Measurements from ENCODE around the gene NSF. TPM values are rescaled to one million over a fixed set of nuclear protein-coding genes. Genes with fewer than 3 reads are reported as not detected.
A peak's percentile ranks its signal among the peaks of the same experiment; 100 is the strongest.
"Not testable (repeated sequence)": the region's sequence is repeated elsewhere in the genome, so short reads cannot be mapped to it uniquely, and the experiment has no call there.

The NSF gene
- total and polyA plus RNA-seq, 10 of the 15 experiments (the other 5 are each of a cell fraction or from before 2014, with no cell fraction given): 6.8 to 25.6 (median 16.8) TPM

GRCh38 chr17:46768540-46768870 is 178.0 kb downstream of the NSF start (continued):
- TF ChIP-seq SUPT20H (IDR thresholded peaks at IDR 0.05; ENCODE audit: borderline replicate concordance, control insufficient read depth, low read depth, low read length) (no peak), LARP7 (IDR thresholded peaks at IDR 0.05) (no peak)

GRCh38 chr17:46768896-46769295 is 178.4 kb downstream of the NSF start:
- POLR2A ChIA-PET; H3K4me3 ChIP-seq; H3K9me3 ChIP-seq (replicated peaks; ENCODE audit: control insufficient read depth, insufficient read depth, low read length); BruUV-seq (replicated peaks); DNase-seq (ENCODE audit: low read depth, low spot score); ATAC-seq; H3K4me2 ChIP-seq (ENCODE audit: control insufficient read depth, insufficient read depth); CTCF ChIA-PET; H3K4me1 ChIP-seq (ENCODE audit: control insufficient read depth, insufficient read depth, low read length); H3K79me2 ChIP-seq (ENCODE audit: control insufficient read depth, insufficient read depth, low read length); FAIRE-seq; H3K9ac ChIP-seq (ENCODE audit: control insufficient read depth, insufficient read depth, low read length); H3K36me3 ChIP-seq (ENCODE audit: control insufficient read depth in 2 of 2, insufficient read depth in 2 of 2, low read length in 1 of 2); SMC1A ChIA-PET (ENCODE audit: uncharacterized antibody, unreplicated experiment); in situ Hi-C loops (cut with MboI); RAD21 ChIA-PET (ENCODE audit: unreplicated experiment); H4K20me1 ChIP-seq (ENCODE audit: control insufficient read depth, insufficient read depth); H2AFZ ChIP-seq (ENCODE audit: control insufficient read depth, low read depth, low read length); intact Hi-C loops (cut with micrococcal nuclease; ENCODE audit: unreplicated experiment); H3K27ac ChIP-seq (ENCODE audit: control insufficient read depth, insufficient read depth): not testable (repeated sequence)
- peaks cover 10 to 14% of the 10 kb centered on the region in 2 experiments; a peak in 3 of 4 replicates for H3K27me3 ChIP-seq (replicated peaks in 1 of 2; ENCODE audit: control insufficient read depth in 2 of 2, insufficient read depth in 2 of 2, low read length in 1 of 2)
- WGBS (ENCODE audit: insufficient coverage, insufficient replicate concordance, low lambda C conversion rate, missing lambda C conversion rate): 83% methylated on average over 14 of the region's 14 CpGs

DNA sequence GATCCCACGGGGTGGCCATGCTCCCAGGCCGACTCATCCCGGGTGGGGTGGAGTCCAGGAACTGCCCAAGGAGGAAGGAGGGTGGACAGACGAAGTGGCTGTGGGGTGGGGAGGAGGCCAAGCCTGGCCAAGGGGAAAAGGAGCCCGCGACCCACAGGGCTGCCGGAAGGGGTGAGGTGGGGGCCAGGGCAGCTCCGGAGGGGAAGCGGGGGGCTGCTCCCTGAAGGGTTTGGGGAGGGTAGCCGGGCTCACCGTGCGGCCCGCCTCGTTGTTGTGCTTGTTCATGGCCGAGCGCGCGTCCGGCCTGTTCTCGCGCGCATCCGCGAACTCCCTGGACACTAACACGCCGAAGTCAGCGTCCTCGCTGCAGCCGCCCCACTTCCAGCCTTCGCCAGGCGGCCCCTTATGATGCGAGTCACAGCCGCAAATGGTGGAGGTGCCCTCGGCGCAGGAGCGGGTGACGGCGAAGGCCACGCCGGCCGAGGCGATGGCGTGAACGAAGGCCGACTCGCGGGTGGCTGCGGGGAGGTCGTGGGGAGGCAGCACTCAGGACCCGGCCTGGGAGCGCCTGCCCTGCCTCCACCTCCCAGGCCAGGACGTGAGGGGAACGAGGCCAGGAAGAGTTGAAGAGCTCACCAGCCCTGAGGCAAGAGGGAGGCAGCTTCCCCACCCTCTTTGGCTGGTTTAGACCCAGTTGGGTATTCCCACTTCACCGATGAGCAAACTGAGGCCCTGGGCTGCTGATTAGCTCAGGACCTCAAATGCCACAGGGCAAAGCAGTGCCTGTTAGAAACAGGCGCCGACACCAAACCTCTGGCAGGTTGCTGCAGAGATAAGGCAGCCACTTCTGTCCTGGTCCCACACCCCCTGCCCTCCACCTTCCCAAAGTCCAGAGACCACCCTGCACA is 179.3 kb downstream of the NSF start:
- ChIA-PET CTCF (no interaction called here), RAD21 (ENCODE audit: unreplicated experiment) (no interaction called here), SMC1A (ENCODE audit: uncharacterized antibody, unreplicated experiment) (no interaction called here), POLR2A (no interaction called here)
- 54% methylated on average over 51 of the region's 56 CpGs for WGBS (ENCODE audit: insufficient coverage, insufficient replicate concordance, low lambda C conversion rate, missing lambda C conversion rate)
- no peaks in the 10 kb centered on the region for H3K79me2 ChIP-seq (ENCODE audit: control insufficient read depth, insufficient read depth, low read length)
- H3K4me2 ChIP-seq (ENCODE audit: control insufficient read depth, insufficient read depth): 0 out of 2 replicates have a peak overlapping the region, but pooled peaks have one; percentile 42
- H3K9me3 ChIP-seq (replicated peaks; ENCODE audit: control insufficient read depth, insufficient read depth, low read length): no peaks in the 10 kb centered on the region
- BruUV-seq (replicated peaks): no TSS peak
- H3K36me3 ChIP-seq (ENCODE audit: control insufficient read depth in 2 of 2, insufficient read depth in 2 of 2, low read length in 1 of 2): no peaks in the 10 kb centered on the region
- peaks cover 10 to 14% of the 10 kb centered on the region in 2 experiments; a peak in 3 of 4 replicates for H3K27me3 ChIP-seq (replicated peaks in 1 of 2; ENCODE audit: control insufficient read depth in 2 of 2, insufficient read depth in 2 of 2, low read length in 1 of 2)
- FAIRE-seq: no peak
- intact Hi-C loops (cut with micrococcal nuclease; ENCODE audit: unreplicated experiment): loop anchor here (10.0 kb wide), 1 partner anchor 75 kb away; no protein-coding TSS in a partner anchor
- H3K9ac ChIP-seq (ENCODE audit: control insufficient read depth, insufficient read depth, low read length): no peak overlapping the region
- in situ Hi-C loops (cut with MboI): no loop called here
- H3K4me1 ChIP-seq (ENCODE audit: control insufficient read depth, insufficient read depth, low read length): 0 out of 2 replicates have a peak, but pooled peaks cover 4% of the 10 kb centered on the region
- H3K4me3 ChIP-seq: no peak overlapping the region
- H3K27ac ChIP-seq (ENCODE audit: control insufficient read depth, insufficient read depth): no peak overlapping the region
- no peak for DNase-seq (ENCODE audit: low read depth, low spot score)
- no peaks in the 10 kb centered on the region for H4K20me1 ChIP-seq (ENCODE audit: control insufficient read depth, insufficient read depth)
- H2AFZ ChIP-seq (ENCODE audit: control insufficient read depth, low read depth, low read length): no peak overlapping the region
- no peak for ATAC-seq
- TF ChIP-seq ZNF384 (IDR thresholded peaks at IDR 0.05; ENCODE audit: borderline replicate concordance, low read depth, low read length): no peak
- TF ChIP-seq, protein P1, sequence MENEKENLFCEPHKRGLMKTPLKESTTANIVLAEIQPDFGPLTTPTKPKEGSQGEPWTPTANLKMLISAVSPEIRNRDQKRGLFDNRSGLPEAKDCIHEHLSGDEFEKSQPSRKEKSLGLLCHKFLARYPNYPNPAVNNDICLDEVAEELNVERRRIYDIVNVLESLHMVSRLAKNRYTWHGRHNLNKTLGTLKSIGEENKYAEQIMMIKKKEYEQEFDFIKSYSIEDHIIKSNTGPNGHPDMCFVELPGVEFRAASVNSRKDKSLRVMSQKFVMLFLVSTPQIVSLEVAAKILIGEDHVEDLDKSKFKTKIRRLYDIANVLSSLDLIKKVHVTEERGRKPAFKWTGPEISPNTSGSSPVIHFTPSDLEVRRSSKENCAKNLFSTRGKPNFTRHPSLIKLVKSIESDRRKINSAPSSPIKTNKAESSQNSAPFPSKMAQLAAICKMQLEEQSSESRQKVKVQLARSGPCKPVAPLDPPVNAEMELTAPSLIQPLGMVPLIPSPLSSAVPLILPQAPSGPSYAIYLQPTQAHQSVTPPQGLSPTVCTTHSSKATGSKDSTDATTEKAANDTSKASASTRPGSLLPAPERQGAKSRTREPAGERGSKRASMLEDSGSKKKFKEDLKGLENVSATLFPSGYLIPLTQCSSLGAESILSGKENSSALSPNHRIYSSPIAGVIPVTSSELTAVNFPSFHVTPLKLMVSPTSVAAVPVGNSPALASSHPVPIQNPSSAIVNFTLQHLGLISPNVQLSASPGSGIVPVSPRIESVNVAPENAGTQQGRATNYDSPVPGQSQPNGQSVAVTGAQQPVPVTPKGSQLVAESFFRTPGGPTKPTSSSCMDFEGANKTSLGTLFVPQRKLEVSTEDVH (IDR thresholded peaks at IDR 0.05; ENCODE audit: low read depth, partially characterized antibody): no peak
- TF ChIP-seq HSF1 (IDR thresholded peaks at IDR 0.05; ENCODE audit: low read depth, low read length): no peak
- no peak for TF ChIP-seq NR2C1 (IDR thresholded peaks at IDR 0.05)
- TF ChIP-seq ETV6 (conservative IDR thresholded peaks at IDR 0.05 in 1 of 2, IDR thresholded peaks at IDR 0.05 in 1 of 2; ENCODE audit: borderline replicate concordance in 1 of 2, low read depth in 1 of 2): no peak
- no peak for TF ChIP-seq POU2F2 (IDR thresholded peaks at IDR 0.05; ENCODE audit: borderline replicate concordance, low read depth, low read length)
- no peak for TF ChIP-seq KAT2A (conservative IDR thresholded peaks at IDR 0.05; ENCODE audit: control insufficient read depth, low read depth, low read length)

All from GM12878 (cell line).